WTC11 (cell line): ENCODE results near the gene RNF169. TPM values are rescaled to one million over a fixed set of nuclear protein-coding genes. Genes with fewer than 3 reads are reported as not detected.

Experiments
- ATAC-seq: fragments of 200-7000 bp; cut with Tn5 transposase; 2 replicates; pipeline ENCODE4 v1.10.0; 2021; ENCODE audit warnings: mild to moderate bottlenecking, moderate library complexity
- CTCF ChIA-PET: fragments of 300-600 bp; sonication (Branson Sonifier 250); formaldehyde crosslinking; loops from one replicate; lab custom pipeline; 2021; ENCODE audit warnings: antibody characterized with exemption; lab: Charles Lee
- POLR2A ChIA-PET: fragments of 350-600 bp; sonication (Branson Sonifier 250); formaldehyde crosslinking; loops from one replicate; lab custom pipeline; 2021; ENCODE audit warnings: antibody characterized with exemption; lab: Charles Lee
- DNase-seq: peaks from one replicate; pipeline ENCODE4 v3.0.0; 2021; ENCODE audit warnings: low spot score
- H3K27ac Mint-ChIP-seq: 2 replicates; pipeline ENCODE4 v1.8.0; 2021; ENCODE audit warnings: mixed read lengths
- H3K27me3 Mint-ChIP-seq: 2 replicates; pipeline ENCODE4 v1.8.0; 2021; ENCODE audit warnings: low read depth, mild to moderate bottlenecking, moderate library complexity, mixed read lengths
- H3K36me3 Mint-ChIP-seq: 2 replicates; pipeline ENCODE4 v1.8.0; 2021; ENCODE audit warnings: mixed read lengths
- H3K4me1 Mint-ChIP-seq: 2 replicates; pipeline ENCODE4 v1.8.0; 2022; ENCODE audit warnings: mixed read lengths
- H3K4me3 Mint-ChIP-seq: 2 replicates; pipeline ENCODE4 v1.8.0; 2021; ENCODE audit warnings: mild to moderate bottlenecking, moderate library complexity, mixed read lengths
- H3K9me3 Mint-ChIP-seq: 2 replicates; pipeline ENCODE4 v1.8.0; 2021; ENCODE audit warnings: mixed read lengths
- E2F1 ChIP-seq: sonication (generic); formaldehyde crosslinking; IDR thresholded peaks from 2 replicates; pipeline ENCODE4 v1.8.0; 2022; ENCODE audit warnings: mild to moderate bottlenecking, missing genetic modification reagents
- E2F5 ChIP-seq: sonication (generic); formaldehyde crosslinking; IDR thresholded peaks from 2 replicates; pipeline ENCODE4 v1.8.1; 2022; ENCODE audit warnings: mild to moderate bottlenecking, moderate library complexity, missing genetic modification reagents
- ESRRA ChIP-seq: sonication (generic); formaldehyde crosslinking; IDR thresholded peaks from 2 replicates; pipeline ENCODE4 v1.8.1; 2022; ENCODE audit warnings: mild to moderate bottlenecking, missing genetic modification reagents, borderline replicate concordance
- ETV6 ChIP-seq: sonication (generic); formaldehyde crosslinking; IDR thresholded peaks from 2 replicates; pipeline ENCODE4 v1.8.1; 2022; ENCODE audit warnings: mild to moderate bottlenecking, missing genetic modification reagents
- FOXJ3 ChIP-seq: sonication (generic); formaldehyde crosslinking; IDR thresholded peaks from 2 replicates; pipeline ENCODE4 v1.9.0; 2021; ENCODE audit warnings: missing genetic modification reagents, mild to moderate bottlenecking, borderline replicate concordance
- FOXP4 ChIP-seq: sonication (generic); formaldehyde crosslinking; IDR thresholded peaks from 2 replicates; pipeline ENCODE4 v1.8.0; 2022; ENCODE audit warnings: mild to moderate bottlenecking, missing genetic modification reagents
- HMGA2 ChIP-seq: fragments of 250-450 bp; sonication (Bioruptor Pico); IDR thresholded peaks from 2 replicates; pipeline ENCODE4 v1.4.0; 2021; ENCODE audit warnings: mild to moderate bottlenecking, moderate library complexity
- IRF2 ChIP-seq: sonication (generic); formaldehyde crosslinking; IDR thresholded peaks from 2 replicates; pipeline ENCODE4 v1.8.0; 2022; ENCODE audit warnings: low read depth, missing genetic modification reagents, borderline replicate concordance
- NFE2L1 ChIP-seq: sonication (generic); formaldehyde crosslinking; IDR thresholded peaks from 2 replicates; pipeline ENCODE4 v1.8.1; 2023; ENCODE audit warnings: missing genetic modification reagents
- NR3C1 ChIP-seq: sonication (generic); formaldehyde crosslinking; conservative IDR thresholded peaks from 2 replicates; pipeline ENCODE4 v1.8.1; 2023; ENCODE audit warnings: low read depth, mild to moderate bottlenecking, missing genetic modification reagents
- SMAD3 ChIP-seq: sonication (generic); formaldehyde crosslinking; IDR thresholded peaks from 2 replicates; pipeline ENCODE4 v1.8.0; 2022; ENCODE audit warnings: missing genetic modification reagents, mild to moderate bottlenecking, borderline replicate concordance
- SP1 ChIP-seq: sonication (generic); formaldehyde crosslinking; conservative IDR thresholded peaks from 2 replicates; pipeline ENCODE4 v1.8.1; 2022; ENCODE audit warnings: missing genetic modification reagents
- TCF7 ChIP-seq: sonication (generic); formaldehyde crosslinking; IDR thresholded peaks from 2 replicates; pipeline ENCODE4 v1.8.0; 2022; ENCODE audit warnings: mild to moderate bottlenecking, low read depth, missing genetic modification reagents, moderate library complexity
- ZNF396 ChIP-seq: fragments of 250-450 bp; sonication (Bioruptor Pico); IDR thresholded peaks from 2 replicates; pipeline ENCODE4 v1.8.0; 2021; ENCODE audit warnings: mild to moderate bottlenecking, moderate library complexity, borderline replicate concordance
- ZNF416 ChIP-seq: fragments of 250-450 bp; sonication (Bioruptor Pico); IDR thresholded peaks from 2 replicates; pipeline ENCODE4 v1.9.0; 2021; ENCODE audit warnings: mild to moderate bottlenecking, inconsistent platforms
- total RNA-seq: library from RNA; stranded (reverse); gene quantifications from 3 replicates; pipeline ENCODE4 v1.2.3, GENCODE V29; 2021
- TF ChIP-seq, protein P1 (sequence below): sonication (generic); formaldehyde crosslinking; IDR thresholded peaks from 2 replicates; pipeline ENCODE4 v1.8.1; 2022; ENCODE audit warnings: missing genetic modification reagents, borderline replicate concordance
- TF ChIP-seq, protein P2 (sequence below): sonication (generic); formaldehyde crosslinking; IDR thresholded peaks from 2 replicates; pipeline ENCODE4 v1.8.1; 2023; ENCODE audit warnings: mild to moderate bottlenecking, moderate library complexity, missing genetic modification reagents
- TF ChIP-seq, protein P3 (sequence below): sonication (generic); formaldehyde crosslinking; IDR thresholded peaks from 2 replicates; pipeline ENCODE4 v1.8.1; 2023; ENCODE audit warnings: mild to moderate bottlenecking, missing genetic modification reagents, borderline replicate concordance
- TF ChIP-seq, protein P4 (sequence below): sonication (generic); formaldehyde crosslinking; IDR thresholded peaks from 2 replicates; pipeline ENCODE4 v1.8.1; 2023; ENCODE audit warnings: mild to moderate bottlenecking, missing genetic modification reagents

Gene RNF169
- total RNA-seq, 1 experiment from 2014 or later: 13.6 TPM

DNA sequence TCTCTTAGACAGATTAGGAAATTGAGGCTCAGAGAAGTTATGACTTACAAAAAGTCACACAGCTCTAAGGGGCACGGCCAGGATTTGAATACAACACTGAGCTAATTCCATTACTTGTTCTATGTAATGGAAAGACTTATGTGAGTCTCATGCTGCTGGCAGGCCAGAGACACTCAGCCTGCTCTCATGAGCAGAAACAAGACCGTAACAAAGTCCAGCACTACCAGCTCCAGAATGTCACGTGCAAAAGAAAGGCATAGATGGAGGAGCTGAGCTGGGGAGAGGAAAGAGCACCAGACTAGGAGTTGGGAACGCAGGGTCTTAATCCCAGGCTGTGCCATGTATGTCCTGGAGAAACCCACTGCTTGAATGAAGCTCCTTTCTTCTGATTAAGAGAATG, 19.3 kb upstream of the RNF169 start (continued):
- TF ChIP-seq FOXP4 (CRISPR knock-in tag) (no peak), ESRRA (no peak), E2F5 (CRISPR knock-in tag) (no peak)

GRCh38 chr11:74730571-74731260, 17.9 kb upstream of the RNF169 start:
- DNase-seq: peak; percentile 43
- H3K9me3 Mint-ChIP-seq: no peaks in the 10 kb centered on the region
- POLR2A ChIA-PET: no interaction called here
- H3K4me1 Mint-ChIP-seq: peaks cover 14% of the 10 kb centered on the region
- peak overlapping the region; percentile 82 for H3K4me3 Mint-ChIP-seq
- no peaks in the 10 kb centered on the region for H3K36me3 Mint-ChIP-seq
- H3K27ac Mint-ChIP-seq: no peak overlapping the region
- peaks cover 89% of the 10 kb centered on the region for H3K27me3 Mint-ChIP-seq
- TF ChIP-seq, protein P1, sequence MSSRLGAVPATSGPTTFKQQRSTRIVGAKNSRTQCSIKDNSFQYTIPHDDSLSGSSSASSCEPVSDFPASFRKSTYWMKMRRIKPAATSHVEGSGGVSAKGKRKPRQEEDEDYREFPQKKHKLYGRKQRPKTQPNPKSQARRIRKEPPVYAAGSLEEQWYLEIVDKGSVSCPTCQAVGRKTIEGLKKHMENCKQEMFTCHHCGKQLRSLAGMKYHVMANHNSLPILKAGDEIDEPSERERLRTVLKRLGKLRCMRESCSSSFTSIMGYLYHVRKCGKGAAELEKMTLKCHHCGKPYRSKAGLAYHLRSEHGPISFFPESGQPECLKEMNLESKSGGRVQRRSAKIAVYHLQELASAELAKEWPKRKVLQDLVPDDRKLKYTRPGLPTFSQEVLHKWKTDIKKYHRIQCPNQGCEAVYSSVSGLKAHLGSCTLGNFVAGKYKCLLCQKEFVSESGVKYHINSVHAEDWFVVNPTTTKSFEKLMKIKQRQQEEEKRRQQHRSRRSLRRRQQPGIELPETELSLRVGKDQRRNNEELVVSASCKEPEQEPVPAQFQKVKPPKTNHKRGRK (CRISPR knock-in tag): 0 out of 2 replicates have a peak, but pooled peaks have one; percentile 70
- TF ChIP-seq NR3C1 (CRISPR knock-in tag): no peak
- peak; percentile 43; the same call in 1 of the 2 replicates for TF ChIP-seq E2F1 (CRISPR knock-in tag)
- TF ChIP-seq E2F5 (CRISPR knock-in tag): no peak
- no peak for TF ChIP-seq SMAD3 (CRISPR knock-in tag)
- TF ChIP-seq, protein P2, sequence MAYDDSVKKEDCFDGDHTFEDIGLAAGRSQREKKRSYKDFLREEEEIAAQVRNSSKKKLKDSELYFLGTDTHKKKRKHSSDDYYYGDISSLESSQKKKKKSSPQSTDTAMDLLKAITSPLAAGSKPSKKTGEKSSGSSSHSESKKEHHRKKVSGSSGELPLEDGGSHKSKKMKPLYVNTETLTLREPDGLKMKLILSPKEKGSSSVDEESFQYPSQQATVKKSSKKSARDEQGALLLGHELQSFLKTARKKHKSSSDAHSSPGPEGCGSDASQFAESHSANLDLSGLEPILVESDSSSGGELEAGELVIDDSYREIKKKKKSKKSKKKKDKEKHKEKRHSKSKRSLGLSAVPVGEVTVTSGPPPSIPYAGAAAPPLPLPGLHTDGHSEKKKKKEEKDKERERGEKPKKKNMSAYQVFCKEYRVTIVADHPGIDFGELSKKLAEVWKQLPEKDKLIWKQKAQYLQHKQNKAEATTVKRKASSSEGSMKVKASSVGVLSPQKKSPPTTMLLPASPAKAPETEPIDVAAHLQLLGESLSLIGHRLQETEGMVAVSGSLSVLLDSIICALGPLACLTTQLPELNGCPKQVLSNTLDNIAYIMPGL (CRISPR knock-in tag): 0 out of 2 replicates have a peak, but pooled peaks have one; percentile 19
- no peak for TF ChIP-seq HMGA2 (CRISPR knock-in tag)
- TF ChIP-seq ZNF416: no peak
- TF ChIP-seq, protein P3, sequence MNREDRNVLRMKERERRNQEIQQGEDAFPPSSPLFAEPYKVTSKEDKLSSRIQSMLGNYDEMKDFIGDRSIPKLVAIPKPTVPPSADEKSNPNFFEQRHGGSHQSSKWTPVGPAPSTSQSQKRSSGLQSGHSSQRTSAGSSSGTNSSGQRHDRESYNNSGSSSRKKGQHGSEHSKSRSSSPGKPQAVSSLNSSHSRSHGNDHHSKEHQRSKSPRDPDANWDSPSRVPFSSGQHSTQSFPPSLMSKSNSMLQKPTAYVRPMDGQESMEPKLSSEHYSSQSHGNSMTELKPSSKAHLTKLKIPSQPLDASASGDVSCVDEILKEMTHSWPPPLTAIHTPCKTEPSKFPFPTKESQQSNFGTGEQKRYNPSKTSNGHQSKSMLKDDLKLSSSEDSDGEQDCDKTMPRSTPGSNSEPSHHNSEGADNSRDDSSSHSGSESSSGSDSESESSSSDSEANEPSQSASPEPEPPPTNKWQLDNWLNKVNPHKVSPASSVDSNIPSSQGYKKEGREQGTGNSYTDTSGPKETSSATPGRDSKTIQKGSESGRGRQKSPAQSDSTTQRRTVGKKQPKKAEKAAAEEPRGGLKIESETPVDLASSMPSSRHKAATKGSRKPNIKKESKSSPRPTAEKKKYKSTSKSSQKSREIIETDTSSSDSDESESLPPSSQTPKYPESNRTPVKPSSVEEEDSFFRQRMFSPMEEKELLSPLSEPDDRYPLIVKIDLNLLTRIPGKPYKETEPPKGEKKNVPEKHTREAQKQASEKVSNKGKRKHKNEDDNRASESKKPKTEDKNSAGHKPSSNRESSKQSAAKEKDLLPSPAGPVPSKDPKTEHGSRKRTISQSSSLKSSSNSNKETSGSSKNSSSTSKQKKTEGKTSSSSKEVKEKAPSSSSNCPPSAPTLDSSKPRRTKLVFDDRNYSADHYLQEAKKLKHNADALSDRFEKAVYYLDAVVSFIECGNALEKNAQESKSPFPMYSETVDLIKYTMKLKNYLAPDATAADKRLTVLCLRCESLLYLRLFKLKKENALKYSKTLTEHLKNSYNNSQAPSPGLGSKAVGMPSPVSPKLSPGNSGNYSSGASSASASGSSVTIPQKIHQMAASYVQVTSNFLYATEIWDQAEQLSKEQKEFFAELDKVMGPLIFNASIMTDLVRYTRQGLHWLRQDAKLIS (CRISPR knock-in tag): no peak
- no peak for TF ChIP-seq TCF7 (CRISPR knock-in tag)
- TF ChIP-seq SP1 (CRISPR knock-in tag): no peak
- TF ChIP-seq, protein P4, sequence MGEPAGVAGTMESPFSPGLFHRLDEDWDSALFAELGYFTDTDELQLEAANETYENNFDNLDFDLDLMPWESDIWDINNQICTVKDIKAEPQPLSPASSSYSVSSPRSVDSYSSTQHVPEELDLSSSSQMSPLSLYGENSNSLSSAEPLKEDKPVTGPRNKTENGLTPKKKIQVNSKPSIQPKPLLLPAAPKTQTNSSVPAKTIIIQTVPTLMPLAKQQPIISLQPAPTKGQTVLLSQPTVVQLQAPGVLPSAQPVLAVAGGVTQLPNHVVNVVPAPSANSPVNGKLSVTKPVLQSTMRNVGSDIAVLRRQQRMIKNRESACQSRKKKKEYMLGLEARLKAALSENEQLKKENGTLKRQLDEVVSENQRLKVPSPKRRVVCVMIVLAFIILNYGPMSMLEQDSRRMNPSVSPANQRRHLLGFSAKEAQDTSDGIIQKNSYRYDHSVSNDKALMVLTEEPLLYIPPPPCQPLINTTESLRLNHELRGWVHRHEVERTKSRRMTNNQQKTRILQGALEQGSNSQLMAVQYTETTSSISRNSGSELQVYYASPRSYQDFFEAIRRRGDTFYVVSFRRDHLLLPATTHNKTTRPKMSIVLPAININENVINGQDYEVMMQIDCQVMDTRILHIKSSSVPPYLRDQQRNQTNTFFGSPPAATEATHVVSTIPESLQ (CRISPR knock-in tag): no peak
- no peak for TF ChIP-seq FOXJ3 (CRISPR knock-in tag)
- no peak for TF ChIP-seq ZNF396 (CRISPR knock-in tag)
- no peak for TF ChIP-seq IRF2
- no peak for TF ChIP-seq ETV6 (CRISPR knock-in tag)
- TF ChIP-seq NFE2L1 (CRISPR knock-in tag): no peak
- TF ChIP-seq, all 79 proteins: peak for 3
- ATAC-seq: peak; percentile 53
- CTCF ChIA-PET: interaction anchor here (2.0 to 3.1 kb wide), 2 partner anchors 9 to 29 kb away, joined by 9 to 50 read pairs; no protein-coding TSS in a partner anchor
